K562 (cell line): ENCODE data around the gene TMEM154. TPM values are rescaled to one million over a fixed set of nuclear protein-coding genes. Genes with fewer than 3 reads are reported as not detected.

Experiments
- ATAC-seq: fragments of 200-7000 bp; cut with Tn5 transposase; 3 replicates; pipeline ENCODE4 v1.9.1; 2020; ENCODE audit warnings: moderate library complexity
- BruUV-seq: library from RNA; stranded (reverse); fragments of 400-500 nt; replicated peaks from 2 replicates; lab custom pipeline; 2021; lab: Mats Ljungman, UMichigan
- CTCF ChIA-PET: fragments of 300-600 bp; formaldehyde crosslinking; extraction: SDS; loops from one replicate; lab custom pipeline; 2021; ENCODE audit warnings: low intra/inter-chr PET ratio; lab: Yijun Ruan, JAX
- POLR2A ChIA-PET: fragments of 300-600, 350-650 bp; sonication (Branson Sonifier 250); formaldehyde crosslinking; extraction: SDS; loops from one replicate; lab custom pipeline; 2021; ENCODE audit warnings: antibody characterized with exemption, inconsistent platforms; lab: Yijun Ruan, JAX
- DNase-seq, 4 experiments: peaks; one replicate each; pipeline versions ENCODE4 v3.0.0 to v3.0.0-alpha.2; 2011 to 2018; ENCODE audit warnings: low spot score in 3 of 4, mixed read lengths in 3 of 4; ENCODE audit errors: extremely low read depth in 1 of 4
- FAIRE-seq: peaks from 2 replicates; lab custom pipeline; 2011; peaks lifted over from hg19 to GRCh38; lab: Jason Lieb, UNC
- H2AFZ ChIP-seq: 2 replicates; pipeline ENCODE4 v1.6.0; 2011; ENCODE audit warnings: low read depth, low read length, control low read depth, inconsistent platforms
- H3K27ac ChIP-seq: fragments of 200-600 bp; 3 replicates; pipeline ENCODE4 v1.8.0; 2011; ENCODE audit warnings: low read depth, mild to moderate bottlenecking, control low read depth, inconsistent platforms, low read length, moderate library complexity, mixed read lengths; ENCODE audit errors: extremely low read depth
- H3K27me3 ChIP-seq, 2 experiments: fragments of 300-600 bp in 1 of 2; 2 replicates in 1 of 2; 3 replicates in 1 of 2; pipeline versions ENCODE4 v1.6.0 to v1.8.0; 2011; ENCODE audit warnings: inconsistent platforms in 2 of 2, low read length in 2 of 2, mild to moderate bottlenecking in 1 of 2, mixed read lengths in 1 of 2, moderate library complexity in 1 of 2; ENCODE audit not compliant: control insufficient read depth in 2 of 2, insufficient read depth in 2 of 2
- H3K36me3 ChIP-seq: fragments of 300-600 bp; 3 replicates; pipeline ENCODE4 v1.8.0; 2011; ENCODE audit warnings: mild to moderate bottlenecking, low read length, inconsistent platforms; ENCODE audit not compliant: control insufficient read depth, insufficient read depth
- H3K4me1 ChIP-seq, 2 experiments: fragments of 200-600 bp in 1 of 2; replicated peaks in 1 of 2; 2 replicates in 1 of 2; 3 replicates in 1 of 2; pipeline versions ENCODE4 v1.5.1 to v1.8.0; 2011; ENCODE audit warnings: inconsistent platforms in 2 of 2, low read length in 2 of 2, mild to moderate bottlenecking in 1 of 2, mixed read lengths in 1 of 2, moderate library complexity in 1 of 2; ENCODE audit not compliant: control insufficient read depth in 2 of 2, insufficient read depth in 2 of 2
- H3K4me2 ChIP-seq: 2 replicates; pipeline ENCODE4 v1.6.1; 2011; ENCODE audit warnings: low read length, control low read depth, inconsistent platforms, mixed read lengths; ENCODE audit not compliant: insufficient read depth
- H3K4me3 ChIP-seq: fragments of 200-600 bp; sonication (generic), shearing (Covaris generic); 2 replicates; pipeline ENCODE4 v1.5.1; 2016; ENCODE audit warnings: control low read depth, inconsistent platforms
- H3K79me2 ChIP-seq: fragments of 200-600 bp; 3 replicates; pipeline ENCODE4 v1.8.0; 2011; ENCODE audit warnings: low read length, inconsistent platforms; ENCODE audit not compliant: control insufficient read depth, insufficient read depth
- H3K9ac ChIP-seq, 2 experiments: 2 replicates each; pipeline versions ENCODE4 v1.6.0 to v1.6.1; 2011; ENCODE audit warnings: low read depth in 2 of 2, low read length in 2 of 2, control low read depth in 1 of 2, inconsistent platforms in 1 of 2, mild to moderate bottlenecking in 1 of 2, mixed read lengths in 1 of 2; ENCODE audit not compliant: insufficient read depth in 1 of 2
- H3K9me1 ChIP-seq: one replicate; pipeline ENCODE4 v1.6.0; 2011; ENCODE audit warnings: inconsistent platforms, mild to moderate bottlenecking, low read length, moderate library complexity; ENCODE audit not compliant: control insufficient read depth, insufficient read depth
- H3K9me3 ChIP-seq: replicated peaks from 2 replicates; pipeline ENCODE4 v1.5.1; 2011; ENCODE audit warnings: low read depth, low read length, inconsistent platforms; ENCODE audit not compliant: control insufficient read depth, insufficient read depth
- H4K20me1 ChIP-seq: replicated peaks from 2 replicates; pipeline ENCODE4 v1.6.1; 2011; ENCODE audit warnings: low read length, inconsistent platforms, mixed read lengths; ENCODE audit not compliant: control insufficient read depth, insufficient read depth
- ADNP ChIP-seq: fragments of 200-800 bp; sonication (Bioruptor generic); IDR thresholded peaks from 2 replicates; pipeline ENCODE4 v1.6.1; 2016; ENCODE audit warnings: missing genetic modification characterization, missing compliant biosample characterization
- NR3C1 ChIP-seq: sonication (generic); formaldehyde crosslinking; IDR thresholded peaks from 2 replicates; pipeline ENCODE4 v1.8.1; 2022; ENCODE audit warnings: missing genetic modification reagents
- PYGO2 ChIP-seq: fragments of 450-650 bp; IDR thresholded peaks from 2 replicates; pipeline ENCODE4 v1.6.1; 2016; ENCODE audit warnings: mild to moderate bottlenecking, missing genetic modification characterization, moderate library complexity, missing compliant biosample characterization
- TCFL5 ChIP-seq: fragments of 250-450 bp; sonication (Bioruptor Pico); conservative IDR thresholded peaks from 2 replicates; pipeline ENCODE4 v1.6.1; 2021; ENCODE audit warnings: mild to moderate bottlenecking, moderate library complexity, matching md5 sums
- U2AF1 ChIP-seq: fragments of 200-400 bp; formaldehyde crosslinking; optimal IDR thresholded peaks from 2 replicates; pipeline ENCODE3; 2017; ENCODE audit warnings: mild to moderate bottlenecking, low read depth, low read length, moderate library complexity
- ZNF12 ChIP-seq: sonication (generic); formaldehyde crosslinking; IDR thresholded peaks from 2 replicates; pipeline ENCODE4 v1.4.0; 2020; ENCODE audit warnings: mild to moderate bottlenecking, missing genetic modification reagents
- WGBS: fragments of 100-300 bp; shearing (Covaris generic); methylation state at CpG from one replicate; pipeline ENCODE4 v1.1.6; 2016; ENCODE audit warnings: low coverage, mixed read lengths; ENCODE audit not compliant: insufficient coverage; ENCODE audit errors: missing lambda C conversion rate; 5-methylcytosine and 5-hydroxymethylcytosine counted together
- in situ Hi-C: fragments of 300-500 bp; cut with MboI; formaldehyde crosslinking; loops from 4 replicates; pipeline ENCODE4 v1.15.0; 2018; ENCODE audit warnings: inconsistent platforms, mixed read lengths
- intact Hi-C: fragments of 100-400 bp; cut with micrococcal nuclease; formaldehyde crosslinking; loops from 2 replicates; pipeline ENCODE4 v1.14.2; 2022
- polyA plus RNA-seq, 8 experiments: library from polyadenylated mRNA; depleted of rRNA in 4 of 8; stranded (reverse) in 5 of 8; unstranded in 3 of 8; fragments of >200 nt; fragmentation: Nextera tagmentation in 2 of 8; fragmentation: Illumina TruSeq in 1 of 8; extraction: Ambion mirVana in 2 of 8; extraction: Trizol in 1 of 8; gene quantifications; 2 replicates each; pipeline versions ENCODE4 v1.2.1 to v1.2.3, GENCODE V29; 2011 to 2014; ENCODE audit warnings: inconsistent platforms in 1 of 8, missing spikeins in 1 of 8
- total RNA-seq, 7 experiments: library from RNA; depleted of rRNA in 6 of 7; stranded (reverse); fragments of >200 nt in 6 of 7; fragmentation: Illumina TruSeq in 2 of 7; extraction: Trizol in 2 of 7; gene quantifications; 2 replicates each; pipeline versions ENCODE4 v1.2.1 to v1.2.3, GENCODE V29; 2011 to 2021; ENCODE audit warnings: low replicate concordance in 1 of 7
- TF ChIP-seq, protein P1 (sequence below): fragments of 250-450 bp; sonication (Bioruptor Pico); IDR thresholded peaks from 2 replicates; pipeline ENCODE4 v1.5.0; 2020; ENCODE audit warnings: mild to moderate bottlenecking, borderline replicate concordance
- TF ChIP-seq, protein P2 (sequence below): fragments of 450-650 bp; formaldehyde crosslinking; IDR thresholded peaks from 2 replicates; pipeline ENCODE4 v1.4.0; 2020; ENCODE audit warnings: mild to moderate bottlenecking, moderate library complexity
- TF ChIP-seq, protein P3 (sequence below): fragments of 450-650 bp; IDR thresholded peaks from 2 replicates; pipeline ENCODE4 v1.6.1; 2016; ENCODE audit warnings: antibody characterized with exemption

TMEM154 gene
- total and polyA plus RNA-seq, 9 of the 15 experiments (the other 6 are each of a cell fraction or from before 2014, with no cell fraction given), result 0.13 to 1.8 (median 0.58) TPM

DNA sequence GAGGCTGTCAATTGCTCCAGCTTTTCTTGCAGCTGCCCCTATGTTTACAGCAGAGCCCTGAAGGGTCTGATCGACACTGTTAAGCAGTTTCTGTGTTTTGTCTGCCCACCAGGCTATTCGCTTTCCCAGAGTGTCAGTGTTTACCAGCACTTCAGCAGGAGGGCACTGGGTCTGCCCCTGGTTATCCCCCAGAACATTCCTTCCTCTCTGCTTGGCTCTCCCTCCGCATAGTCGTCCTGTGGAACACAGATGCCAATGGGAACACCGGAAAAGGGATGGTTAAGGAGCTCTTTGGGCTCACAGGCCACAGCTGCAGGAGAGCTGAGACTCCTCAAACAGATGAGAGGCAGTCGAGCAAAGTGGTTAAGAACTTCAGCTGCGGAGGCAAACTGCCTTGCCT is 72.6 kb downstream of the TMEM154 start:
- Histone ChIP-seq H3K9ac (no peak overlapping the region; a peak in 1 of 4 replicates), H3K27me3 (peaks cover 20 to 43% of the 10 kb centered on the region in 2 experiments; a peak in 3 of 5 replicates), H2AFZ (no peak overlapping the region), H3K4me2 (no peak overlapping the region), H3K36me3 (no peaks in the 10 kb centered on the region), H3K4me1 (no peaks in the 10 kb centered on the region), H3K79me2 (no peaks in the 10 kb centered on the region), H4K20me1 (no peaks in the 10 kb centered on the region; the same call in 1 of the 2 replicates), H3K9me3 (no peaks in the 10 kb centered on the region), H3K27ac (no peak overlapping the region), H3K4me3 (no peak overlapping the region), H3K9me1 (no peaks in the 10 kb centered on the region)
- CTCF ChIA-PET, result no interaction called here
- in situ Hi-C loops, result no loop called here
- no peak for DNase-seq
- intact Hi-C loops, result no loop called here
- POLR2A ChIA-PET, result interaction anchor here (0.6 to 0.9 kb wide), 2 partner anchors 10 to 30 kb away, joined by 3 read pairs; no protein-coding TSS in a partner anchor
- 0% methylated on average over 7 of the region's 7 CpGs for WGBS
- TF ChIP-seq ZNF12 (CRISPR knock-in tag), result no peak
- ATAC-seq, result no peak
- no TSS peak for BruUV-seq
- no peak for FAIRE-seq

DNA sequence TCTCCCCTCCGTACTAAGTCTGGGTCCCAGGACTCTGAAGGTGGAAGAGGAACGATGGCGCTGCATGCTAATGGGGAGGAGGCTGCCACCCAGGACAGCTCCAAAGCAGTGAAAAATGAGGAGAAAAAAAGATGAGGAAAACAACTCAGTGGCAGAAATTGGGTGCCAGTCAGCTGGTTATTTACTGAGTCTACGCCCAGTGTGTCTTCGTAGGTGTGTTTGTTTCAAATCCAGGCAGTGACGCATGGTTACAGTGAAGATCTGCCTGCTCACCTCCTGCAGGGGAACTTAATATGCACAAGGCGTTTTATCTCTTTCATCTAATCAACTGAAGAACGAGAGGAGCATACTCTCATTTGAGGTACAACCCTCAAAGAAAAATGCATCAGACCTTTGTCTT is 73.0 kb downstream of the TMEM154 start:
- H3K27me3 ChIP-seq, result peaks cover 16 to 43% of the 10 kb centered on the region in 2 experiments; a peak in 3 of 5 replicates
- H3K36me3 ChIP-seq, result no peaks in the 10 kb centered on the region
- no peaks in the 10 kb centered on the region; the same call in 1 of the 2 replicates for H4K20me1 ChIP-seq
- H3K79me2 ChIP-seq, result no peaks in the 10 kb centered on the region
- ATAC-seq (no peak), FAIRE-seq (no peak), DNase-seq (no peak)
- ChIA-PET CTCF (no interaction called here), POLR2A (interaction anchor here (0.9 kb wide), 1 partner anchor 10 kb away, joined by 3 read pairs; no protein-coding TSS in a partner anchor)
- H3K27ac ChIP-seq, result no peak overlapping the region
- in situ Hi-C loops, result no loop called here
- no peaks in the 10 kb centered on the region for H3K9me1 ChIP-seq
- H3K4me3 ChIP-seq, result no peak overlapping the region
- no peak overlapping the region for H3K4me2 ChIP-seq
- no peak overlapping the region for H3K9ac ChIP-seq
- intact Hi-C loops, result no loop called here
- 15% methylated on average over 8 of the region's 8 CpGs for WGBS
- H2AFZ ChIP-seq, result no peak overlapping the region
- BruUV-seq, result no TSS peak
- no peaks in the 10 kb centered on the region for H3K4me1 ChIP-seq
- no peaks in the 10 kb centered on the region for H3K9me3 ChIP-seq
- TF ChIP-seq ADNP (tag) (no peak), TCFL5 (CRISPR knock-in tag) (no peak), U2AF1 (no peak), NR3C1 (no peak), PYGO2 (tag) (no peak)
- TF ChIP-seq, protein P1, sequence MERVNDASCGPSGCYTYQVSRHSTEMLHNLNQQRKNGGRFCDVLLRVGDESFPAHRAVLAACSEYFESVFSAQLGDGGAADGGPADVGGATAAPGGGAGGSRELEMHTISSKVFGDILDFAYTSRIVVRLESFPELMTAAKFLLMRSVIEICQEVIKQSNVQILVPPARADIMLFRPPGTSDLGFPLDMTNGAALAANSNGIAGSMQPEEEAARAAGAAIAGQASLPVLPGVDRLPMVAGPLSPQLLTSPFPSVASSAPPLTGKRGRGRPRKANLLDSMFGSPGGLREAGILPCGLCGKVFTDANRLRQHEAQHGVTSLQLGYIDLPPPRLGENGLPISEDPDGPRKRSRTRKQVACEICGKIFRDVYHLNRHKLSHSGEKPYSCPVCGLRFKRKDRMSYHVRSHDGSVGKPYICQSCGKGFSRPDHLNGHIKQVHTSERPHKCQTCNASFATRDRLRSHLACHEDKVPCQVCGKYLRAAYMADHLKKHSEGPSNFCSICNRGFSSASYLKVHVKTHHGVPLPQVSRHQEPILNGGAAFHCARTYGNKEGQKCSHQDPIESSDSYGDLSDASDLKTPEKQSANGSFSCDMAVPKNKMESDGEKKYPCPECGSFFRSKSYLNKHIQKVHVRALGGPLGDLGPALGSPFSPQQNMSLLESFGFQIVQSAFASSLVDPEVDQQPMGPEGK (CRISPR knock-in tag), result no peak
- TF ChIP-seq, protein P2, sequence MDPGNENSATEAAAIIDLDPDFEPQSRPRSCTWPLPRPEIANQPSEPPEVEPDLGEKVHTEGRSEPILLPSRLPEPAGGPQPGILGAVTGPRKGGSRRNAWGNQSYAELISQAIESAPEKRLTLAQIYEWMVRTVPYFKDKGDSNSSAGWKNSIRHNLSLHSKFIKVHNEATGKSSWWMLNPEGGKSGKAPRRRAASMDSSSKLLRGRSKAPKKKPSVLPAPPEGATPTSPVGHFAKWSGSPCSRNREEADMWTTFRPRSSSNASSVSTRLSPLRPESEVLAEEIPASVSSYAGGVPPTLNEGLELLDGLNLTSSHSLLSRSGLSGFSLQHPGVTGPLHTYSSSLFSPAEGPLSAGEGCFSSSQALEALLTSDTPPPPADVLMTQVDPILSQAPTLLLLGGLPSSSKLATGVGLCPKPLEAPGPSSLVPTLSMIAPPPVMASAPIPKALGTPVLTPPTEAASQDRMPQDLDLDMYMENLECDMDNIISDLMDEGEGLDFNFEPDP (CRISPR knock-in tag), result no peak
- TF ChIP-seq, protein P3, sequence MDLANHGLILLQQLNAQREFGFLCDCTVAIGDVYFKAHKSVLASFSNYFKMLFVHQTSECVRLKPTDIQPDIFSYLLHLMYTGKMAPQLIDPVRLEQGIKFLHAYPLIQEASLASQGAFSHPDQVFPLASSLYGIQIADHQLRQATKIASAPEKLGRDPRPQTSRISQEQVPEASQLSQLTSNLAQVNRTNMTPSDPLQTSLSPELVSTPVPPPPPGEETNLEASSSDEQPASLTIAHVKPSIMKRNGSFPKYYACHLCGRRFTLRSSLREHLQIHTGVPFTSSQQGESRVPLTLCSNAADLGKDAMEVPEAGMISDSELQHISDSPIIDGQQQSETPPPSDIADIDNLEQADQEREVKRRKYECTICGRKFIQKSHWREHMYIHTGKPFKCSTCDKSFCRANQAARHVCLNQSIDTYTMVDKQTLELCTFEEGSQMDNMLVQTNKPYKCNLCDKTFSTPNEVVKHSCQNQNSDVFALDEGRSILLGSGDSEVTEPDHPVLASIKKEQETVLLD, result no peak
